ENCODE results near the gene STKLD1. TPM values are rescaled to one million over a fixed set of nuclear protein-coding genes. Genes with fewer than 3 reads are reported as not detected.

The STKLD1 gene
- total RNA-seq, 2 donors from 2014 or later: not detected

DNA sequence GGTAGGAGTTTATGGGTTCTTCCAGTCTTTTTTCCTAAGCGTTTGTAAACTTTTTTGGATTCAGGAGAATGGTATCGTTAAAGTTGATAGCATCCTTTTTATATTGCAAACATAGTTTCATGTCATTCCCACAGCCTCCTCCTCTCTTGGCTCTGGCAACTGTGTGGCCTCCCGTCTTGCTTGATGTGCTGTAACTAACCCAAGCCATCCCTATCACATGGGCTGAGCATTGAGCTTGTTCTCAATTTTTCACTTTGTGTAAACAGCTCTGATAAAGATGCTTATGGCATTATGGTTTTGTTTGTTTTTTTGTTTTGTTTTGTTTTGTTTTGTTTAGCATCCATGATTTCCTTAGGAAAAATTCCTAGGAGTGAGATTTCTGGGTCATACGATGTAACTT, 4.6 kb downstream of the STKLD1 start:
- Histone ChIP-seq H3K27me3 (no peaks in the 10 kb centered on the region), H3K4me3 (no peak overlapping the region), H3K9me3 (no peaks in the 10 kb centered on the region), H3K36me3 (replicated peaks in 1 of 2; ENCODE audit: insufficient read depth in 1 of 2, low read depth in 2 of 2) (no peaks in the 10 kb centered on the region), H3K27ac (no peak overlapping the region), H3K4me1 (peaks cover 10% of the 10 kb centered on the region)
- 89 to 91% methylated on average over 4 of the region's 4 CpGs for WGBS, 2 donors
- intact Hi-C loops (cut with DNase I): no loop called here
- ATAC-seq (no peak), DNase-seq (no peak)
- TF ChIP-seq, protein P1, sequence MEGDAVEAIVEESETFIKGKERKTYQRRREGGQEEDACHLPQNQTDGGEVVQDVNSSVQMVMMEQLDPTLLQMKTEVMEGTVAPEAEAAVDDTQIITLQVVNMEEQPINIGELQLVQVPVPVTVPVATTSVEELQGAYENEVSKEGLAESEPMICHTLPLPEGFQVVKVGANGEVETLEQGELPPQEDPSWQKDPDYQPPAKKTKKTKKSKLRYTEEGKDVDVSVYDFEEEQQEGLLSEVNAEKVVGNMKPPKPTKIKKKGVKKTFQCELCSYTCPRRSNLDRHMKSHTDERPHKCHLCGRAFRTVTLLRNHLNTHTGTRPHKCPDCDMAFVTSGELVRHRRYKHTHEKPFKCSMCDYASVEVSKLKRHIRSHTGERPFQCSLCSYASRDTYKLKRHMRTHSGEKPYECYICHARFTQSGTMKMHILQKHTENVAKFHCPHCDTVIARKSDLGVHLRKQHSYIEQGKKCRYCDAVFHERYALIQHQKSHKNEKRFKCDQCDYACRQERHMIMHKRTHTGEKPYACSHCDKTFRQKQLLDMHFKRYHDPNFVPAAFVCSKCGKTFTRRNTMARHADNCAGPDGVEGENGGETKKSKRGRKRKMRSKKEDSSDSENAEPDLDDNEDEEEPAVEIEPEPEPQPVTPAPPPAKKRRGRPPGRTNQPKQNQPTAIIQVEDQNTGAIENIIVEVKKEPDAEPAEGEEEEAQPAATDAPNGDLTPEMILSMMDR (IDR thresholded peaks at IDR 0.05): no peak
- no peak for TF ChIP-seq POLR2A (IDR thresholded peaks at IDR 0.05)

GRCh38 chr9:133382507-133383141, 6.5 kb downstream of the STKLD1 start:
- H3K4me3 ChIP-seq: no peak overlapping the region
- H3K27ac ChIP-seq: no peak overlapping the region
- DNase-seq: no peak
- no peak for ATAC-seq
- H3K4me1 ChIP-seq: no peaks in the 10 kb centered on the region
- H3K27me3 ChIP-seq: no peaks in the 10 kb centered on the region
- no peaks in the 10 kb centered on the region for H3K9me3 ChIP-seq
- H3K36me3 ChIP-seq (replicated peaks in 1 of 2; ENCODE audit: insufficient read depth in 1 of 2, low read depth in 2 of 2): no peaks in the 10 kb centered on the region
- 79 to 90% methylated on average over 4 of the region's 4 CpGs for WGBS, 2 donors
- no peak for TF ChIP-seq POLR2A (IDR thresholded peaks at IDR 0.05)
- TF ChIP-seq, protein P1 (IDR thresholded peaks at IDR 0.05): no peak
- intact Hi-C loops (cut with DNase I): no loop called here

DNA sequence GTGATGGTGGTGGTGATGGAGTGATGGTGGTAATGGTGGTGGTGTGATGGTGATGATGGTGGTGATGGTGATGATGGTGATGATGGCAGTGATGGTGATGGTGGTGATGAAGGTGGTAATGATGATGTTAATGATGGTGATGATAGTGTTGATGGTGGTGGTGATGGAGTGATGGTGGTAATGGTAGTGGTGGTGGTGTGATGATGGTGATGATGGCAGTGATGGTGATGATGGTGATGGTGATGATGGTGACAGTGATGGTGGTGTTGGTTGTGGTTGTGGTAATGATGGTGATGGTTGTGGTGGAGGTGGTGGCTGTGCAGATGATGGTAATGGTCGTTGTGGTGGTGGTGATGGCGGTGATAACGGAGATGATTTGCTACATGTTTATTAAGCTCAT, 7.3 kb downstream of the STKLD1 start:
- Histone ChIP-seq H3K27ac (no peak overlapping the region), H3K27me3 (no peaks in the 10 kb centered on the region), H3K9me3 (no peaks in the 10 kb centered on the region), H3K4me3 (no peak overlapping the region), H3K36me3 (replicated peaks in 1 of 2; ENCODE audit: insufficient read depth in 1 of 2, low read depth in 2 of 2) (no peaks in the 10 kb centered on the region), H3K4me1 (no peaks in the 10 kb centered on the region)
- WGBS, 2 donors: 91 to 95% methylated on average over 3 of the region's 3 CpGs
- intact Hi-C loops (cut with DNase I): no loop called here
- DNase-seq (no peak), ATAC-seq (no peak)
- TF ChIP-seq, protein P1 (IDR thresholded peaks at IDR 0.05): no peak
- TF ChIP-seq POLR2A (IDR thresholded peaks at IDR 0.05): no peak

- DNase-seq: no peak
- WGBS, 2 donors: 70 to 74% methylated on average over 15 to 17 of the region's 17 CpGs
- Histone ChIP-seq H3K27me3 (no peaks in the 10 kb centered on the region), H3K9me3 (no peaks in the 10 kb centered on the region), H3K27ac (no peak overlapping the region), H3K4me1 (no peaks in the 10 kb centered on the region), H3K36me3 (replicated peaks in 1 of 2; ENCODE audit: insufficient read depth in 1 of 2, low read depth in 2 of 2) (no peaks in the 10 kb centered on the region), H3K4me3 (no peak overlapping the region)
- TF ChIP-seq, protein P1 (IDR thresholded peaks at IDR 0.05): no peak
- TF ChIP-seq POLR2A (IDR thresholded peaks at IDR 0.05): no peak
- no peak for ATAC-seq
- intact Hi-C loops (cut with DNase I): no loop called here
Observed at GRCh38 chr9:133384736-133385321, 8.7 kb downstream of the STKLD1 start.

- no peaks in the 10 kb centered on the region for H3K27me3 ChIP-seq
- H3K9me3 ChIP-seq: no peaks in the 10 kb centered on the region
- WGBS, 2 donors: 86 to 89% methylated on average over 11 to 14 of the region's 14 CpGs
- intact Hi-C loops (cut with DNase I): no loop called here
- no peaks in the 10 kb centered on the region for H3K36me3 ChIP-seq (replicated peaks in 1 of 2; ENCODE audit: insufficient read depth in 1 of 2, low read depth in 2 of 2)
- ATAC-seq (no peak), DNase-seq (no peak)
- TF ChIP-seq, protein P1 (IDR thresholded peaks at IDR 0.05): no peak
- TF ChIP-seq POLR2A (IDR thresholded peaks at IDR 0.05): no peak
- H3K4me1 ChIP-seq: no peaks in the 10 kb centered on the region
- no peak overlapping the region for H3K27ac ChIP-seq
- H3K4me3 ChIP-seq: no peak overlapping the region
Observed at GRCh38 chr9:133385452-133385851, 9.3 kb downstream of the STKLD1 start.

Measured in body of pancreas (tissue), 4 donors.